IPS-NIHi7 (cell line): ENCODE data around the gene ITGA11.

Experiments used
- DNase-seq: peaks from one replicate; pipeline ENCODE4 v3.0.0; 2012; ENCODE audit warnings: mixed read lengths; ENCODE audit errors: extremely low spot score

Gene ITGA11

GRCh38 chr15:68431792-68432401, at the start of gene ITGA11:
ITGA11 (minus strand) TSS chr15:68432163; CDS start chr15:68432066, 97 bp downstream.
- DNase-seq: peak; percentile 88

- DNase-seq: no peak
Observed at GRCh38 chr15:68481321-68481720, 49.4 kb upstream of the ITGA11 start.

DNA sequence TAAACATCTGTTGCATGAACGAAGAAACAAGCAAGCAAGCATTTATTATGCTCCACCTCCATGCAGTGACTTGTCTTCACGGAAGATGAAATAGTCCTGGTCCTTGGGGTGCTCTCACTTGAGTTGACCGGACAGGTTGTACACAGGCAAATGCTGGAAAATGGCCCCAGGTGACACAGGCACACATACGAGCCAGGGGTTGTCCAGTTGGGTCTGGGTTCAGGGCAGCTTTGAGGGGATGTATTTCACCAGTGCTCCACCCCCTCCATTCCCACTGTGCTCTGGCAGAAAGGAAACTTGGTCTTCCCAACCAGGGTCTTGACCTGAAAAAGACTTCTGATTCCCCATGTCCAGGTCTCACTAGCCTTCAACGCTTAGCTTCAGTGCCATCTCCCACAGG, 48.3 kb upstream of the ITGA11 start:
- no peak for DNase-seq

DNA sequence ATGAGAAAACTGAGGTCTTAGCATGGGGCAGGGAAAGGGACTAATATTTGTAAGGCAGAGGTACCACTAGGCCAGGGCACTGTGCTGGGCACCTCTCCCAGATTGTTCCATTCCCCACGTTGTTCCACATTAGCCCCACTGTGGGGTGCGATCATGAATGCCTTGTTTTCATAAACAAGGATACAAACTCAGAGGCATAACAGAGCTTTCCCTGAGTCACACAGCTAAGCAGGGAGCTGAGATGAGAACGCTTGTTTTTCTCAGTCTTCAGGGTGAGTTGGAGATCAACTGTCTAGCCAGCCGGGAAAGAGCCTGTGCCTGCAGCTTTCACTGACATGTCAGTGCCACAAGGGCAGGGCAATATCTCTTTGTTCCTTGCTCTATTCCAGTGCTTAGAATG, 47.9 kb upstream of the ITGA11 start:
- DNase-seq: no peak

DNA sequence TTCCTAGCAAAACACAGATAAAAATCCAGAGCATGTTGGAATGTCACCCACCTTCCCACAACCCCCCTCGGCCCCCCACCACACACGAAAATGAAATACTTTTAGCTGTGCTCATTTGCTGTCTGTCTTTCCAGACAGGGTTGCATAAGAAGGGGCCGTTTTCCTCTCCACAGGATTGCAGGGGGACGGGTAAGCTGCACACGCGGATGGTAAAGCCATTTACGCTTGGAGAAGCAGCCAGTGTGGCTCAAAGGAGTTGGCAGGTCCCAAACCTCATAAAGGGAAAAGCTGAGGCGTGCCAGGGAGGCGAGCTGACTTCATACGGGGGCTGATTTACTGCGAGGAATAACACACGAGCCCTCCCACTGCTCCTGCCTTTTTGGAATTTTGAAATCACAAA, 47.4 kb upstream of the ITGA11 start:
- DNase-seq: no peak

DNA sequence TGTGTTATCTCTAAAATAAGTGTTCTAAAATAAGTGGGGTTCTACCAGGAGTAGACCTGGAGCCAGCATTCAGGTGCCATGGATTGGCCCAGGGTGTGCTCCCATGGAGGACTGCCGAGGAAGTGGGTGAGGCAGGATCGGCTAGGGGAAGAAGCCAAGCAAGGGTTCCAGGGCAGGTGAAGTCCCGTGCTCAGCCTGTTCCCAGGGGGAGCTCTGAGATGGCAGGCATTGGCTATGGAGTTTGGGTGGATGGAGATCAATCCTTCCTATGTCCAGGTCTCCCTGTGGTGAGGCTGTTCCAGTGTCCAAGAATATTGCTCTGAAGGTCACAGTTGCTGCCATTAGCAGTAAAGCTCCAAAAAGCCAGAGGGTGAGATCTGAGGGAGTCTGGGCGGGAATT, 46.9 kb upstream of the ITGA11 start:
- DNase-seq: no peak

DNA sequence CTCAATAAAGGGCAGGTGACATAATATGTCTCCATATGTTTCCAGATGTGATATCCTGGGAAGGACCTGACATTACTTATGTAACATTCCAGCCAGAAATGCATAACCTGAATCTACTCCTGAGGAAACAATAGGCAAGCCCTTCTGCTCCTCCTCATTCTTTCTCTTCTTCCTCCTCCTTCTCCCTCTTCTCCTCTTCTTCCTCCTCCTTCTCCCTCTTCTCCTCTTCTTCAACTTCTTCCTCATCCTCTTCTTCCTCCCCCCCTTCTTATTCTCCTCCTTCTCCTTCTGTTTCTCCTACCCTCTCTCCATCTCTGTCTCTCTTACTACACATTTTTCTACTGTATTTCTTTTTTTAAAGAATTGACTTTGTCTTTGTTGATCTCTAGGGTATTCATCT, 43.5 kb upstream of the ITGA11 start:
- no peak for DNase-seq

GRCh38 chr15:68471541-68471940, 39.6 kb upstream of the ITGA11 start:
- no peak for DNase-seq

DNA sequence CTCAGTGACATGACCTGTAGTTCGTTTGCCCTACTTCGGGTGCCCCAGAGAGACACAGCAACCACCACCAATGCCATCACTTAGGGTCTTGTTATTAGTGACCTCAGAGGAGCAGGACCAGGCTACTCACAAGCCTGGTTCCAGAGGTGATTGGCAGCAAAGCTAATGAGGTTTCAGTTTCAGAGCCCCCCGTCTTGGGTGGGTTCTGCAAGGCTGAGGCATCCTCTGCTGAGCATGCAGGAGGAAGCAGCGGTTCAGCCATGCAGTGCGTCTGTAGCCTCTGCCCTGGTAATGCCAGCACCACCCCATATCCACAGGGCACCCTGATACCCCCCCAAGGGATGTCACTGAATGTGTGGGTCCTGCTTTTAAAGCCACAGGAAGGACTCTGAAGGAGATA, 39.0 kb upstream of the ITGA11 start:
- DNase-seq: no peak

DNA sequence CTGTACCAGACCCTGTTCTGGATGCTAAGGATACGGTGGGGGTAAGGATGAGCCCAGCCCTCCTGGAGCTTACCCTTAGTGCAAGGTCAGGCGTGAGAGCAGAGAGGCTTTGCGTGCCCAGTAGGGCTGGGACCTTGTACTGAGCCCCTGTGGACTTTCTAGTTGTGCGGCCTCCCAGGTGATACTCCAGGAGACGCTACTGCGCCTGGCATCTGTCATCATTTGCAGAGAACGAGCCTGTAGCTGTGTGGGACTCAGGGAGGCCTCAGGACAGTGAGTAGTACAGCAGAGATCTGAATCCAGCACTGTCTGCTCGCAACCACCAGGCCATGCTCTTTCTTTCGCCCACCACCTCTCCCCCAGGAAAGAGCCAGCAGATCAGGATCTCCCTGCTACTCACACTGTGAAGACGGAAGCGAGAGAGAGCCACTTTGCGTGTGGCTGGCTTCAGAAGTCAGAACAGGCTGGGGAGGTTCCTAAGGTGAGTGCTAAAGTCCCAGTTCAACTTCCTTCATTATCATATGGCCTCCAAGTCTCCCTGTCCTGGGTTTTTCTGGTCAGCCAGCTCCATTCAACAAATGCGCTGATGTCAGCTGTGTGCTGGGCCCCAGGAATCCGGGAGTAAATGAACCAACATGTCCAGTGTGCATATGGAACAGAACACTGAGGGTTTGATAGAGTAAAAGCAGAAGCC, 38.2 kb upstream of the ITGA11 start:
- DNase-seq: no peak

DNA sequence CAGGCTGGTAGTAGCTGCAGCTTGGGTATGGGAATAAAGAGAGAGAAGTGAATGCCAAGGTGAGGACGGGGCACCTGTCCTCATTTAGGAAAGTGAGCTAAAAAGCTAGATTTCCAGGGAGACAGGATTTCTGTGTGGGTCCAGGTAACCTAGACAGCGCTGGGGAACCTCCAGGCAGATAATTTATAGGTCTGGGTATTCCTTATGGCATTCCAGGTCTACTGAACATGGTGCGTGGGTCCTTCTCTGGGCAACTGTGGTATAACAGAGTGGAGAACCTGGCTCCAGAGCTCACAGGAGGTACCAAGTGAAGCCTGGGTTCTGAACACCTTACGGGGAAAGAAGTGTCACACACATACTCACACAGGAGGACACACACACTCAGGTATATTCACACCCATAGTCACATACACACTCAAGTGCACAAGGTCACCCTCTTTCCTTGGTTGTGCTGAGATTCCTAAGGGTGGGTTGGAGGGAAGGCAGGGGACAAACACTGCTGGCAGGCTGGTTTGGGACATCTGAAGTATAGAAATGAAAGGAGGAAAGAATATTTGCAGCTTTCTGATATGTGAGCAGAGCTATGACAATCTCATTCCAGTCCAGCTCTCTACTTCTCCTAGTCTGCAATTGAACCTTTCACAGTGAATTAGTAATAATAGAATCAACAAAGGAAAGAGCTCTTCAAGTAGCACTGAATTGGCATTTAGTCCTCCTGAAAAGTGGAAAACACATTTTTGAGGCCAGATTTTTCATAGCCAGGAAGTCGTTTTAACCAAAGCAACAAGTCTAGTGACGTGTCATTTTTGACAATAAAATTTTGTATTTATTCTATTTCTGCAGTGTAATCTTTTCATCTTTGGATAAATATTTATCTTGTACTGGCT, 37.4 kb upstream of the ITGA11 start:
- no peak for DNase-seq

- no peak for DNase-seq
Observed at GRCh38 chr15:68466876-68467275, 34.9 kb upstream of the ITGA11 start.

GRCh38 chr15:68465861-68466560, 34.0 kb upstream of the ITGA11 start:
- DNase-seq: no peak

- DNase-seq: no peak
Observed at GRCh38 chr15:68464448-68465090, 32.6 kb upstream of the ITGA11 start.

DNA sequence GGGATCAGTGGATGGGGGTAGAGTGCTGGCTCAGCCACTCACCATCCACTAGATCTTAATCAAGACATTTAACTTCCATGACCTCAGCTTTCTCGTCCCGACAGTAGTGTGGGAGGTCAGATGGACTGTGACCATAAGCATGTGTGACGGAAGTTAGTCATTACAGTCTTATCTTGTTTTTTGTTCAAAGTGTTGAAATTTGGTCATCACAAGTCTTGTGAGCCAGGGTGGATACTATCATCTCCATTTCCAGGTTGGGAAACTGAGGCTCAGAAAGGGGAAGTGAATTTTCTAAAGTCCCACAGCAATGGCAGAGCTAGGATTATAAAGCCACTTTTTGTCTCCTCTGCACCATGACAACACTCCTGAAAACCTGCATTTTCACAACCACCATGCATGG, 32.0 kb upstream of the ITGA11 start:
- no peak for DNase-seq

GRCh38 chr15:68463444-68463843, 31.5 kb upstream of the ITGA11 start:
- DNase-seq: no peak

GRCh38 chr15:68460166-68460565, 28.2 kb upstream of the ITGA11 start:
- no peak for DNase-seq

- DNase-seq: peak; percentile 4
Observed at GRCh38 chr15:68450192-68450591, 18.2 kb upstream of the ITGA11 start.

DNA sequence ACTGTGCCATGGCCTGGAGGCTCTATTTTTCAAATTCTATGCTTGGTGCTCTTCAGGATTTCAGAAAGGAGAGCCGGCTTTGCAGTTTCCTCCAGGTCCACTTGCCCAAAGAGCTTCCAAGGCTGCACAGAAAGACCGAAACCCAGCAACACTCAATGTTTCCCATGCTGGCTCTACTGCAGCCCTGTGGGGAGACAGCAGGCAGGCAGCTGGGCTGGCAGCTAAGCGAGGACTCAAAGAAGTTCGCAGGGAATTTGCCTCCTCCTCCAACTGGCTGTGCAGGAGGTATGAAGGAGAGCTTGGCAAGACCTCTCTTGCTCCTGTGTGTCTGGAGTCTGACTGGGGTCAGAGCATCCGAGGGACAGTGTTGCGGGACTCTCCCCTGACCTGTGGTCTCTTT, 17.4 kb upstream of the ITGA11 start:
- peak; percentile 14 for DNase-seq

GRCh38 chr15:68447976-68448755, 16.2 kb upstream of the ITGA11 start:
- peak; percentile 2 for DNase-seq

GRCh38 chr15:68447209-68447608, 15.2 kb upstream of the ITGA11 start:
- DNase-seq: peak; percentile 4
